Stomach (tissue), 4 donors: Measurements from ENCODE around the gene RAB31.

Experiments used
- CTCF ChIP-seq, 7 experiments: fragments of 450-650 bp in 4 of 7; fragments of 200-600 bp in 3 of 7; sonication (generic) in 3 of 7; IDR thresholded peaks; one replicate each; pipeline ENCODE4 v1.5.1; 2016 to 2019; ENCODE audit warnings: antibody characterized with exemption in 7 of 7, control low read depth in 2 of 7, mild to moderate bottlenecking in 1 of 7
- POLR2A ChIP-seq, 4 donors: fragments of 450-650 bp; IDR thresholded peaks; one replicate each; pipeline ENCODE4 v1.6.1; 2016; ENCODE audit warnings: antibody characterized with exemption in 4 of 4, control low read depth in 2 of 4, mild to moderate bottlenecking in 1 of 4, moderate library complexity in 1 of 4
- POLR2AphosphoS5 ChIP-seq, 3 donors: sonication (generic); formaldehyde crosslinking; IDR thresholded peaks; one replicate each; pipeline ENCODE4 v1.6.1; 2016; ENCODE audit warnings: antibody characterized with exemption in 3 of 3

DNA sequence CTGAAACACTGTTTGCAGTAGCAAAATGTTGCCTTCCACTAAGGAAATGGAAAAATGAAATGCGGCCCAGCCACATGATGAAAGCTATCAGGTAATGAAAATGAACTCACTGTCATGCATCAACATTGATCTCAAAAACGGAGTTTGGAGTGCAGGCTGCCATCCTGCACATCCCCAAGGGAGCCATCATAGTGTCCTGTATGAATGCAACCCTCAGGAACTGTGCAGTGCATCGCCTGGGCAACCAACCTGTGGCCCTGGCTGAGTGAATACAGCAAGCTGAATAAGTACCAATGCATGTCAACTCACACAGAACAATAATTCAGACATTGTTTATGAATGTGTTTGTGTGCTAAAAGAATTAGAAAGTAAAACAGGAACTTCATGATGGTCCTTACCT lies 154.6 kb downstream of the RAB31 start:
- TF ChIP-seq CTCF (IDR thresholded peaks at IDR 0.05), result no peak
- no peak for TF ChIP-seq POLR2A (IDR thresholded peaks at IDR 0.05)
- TF ChIP-seq POLR2AphosphoS5 (IDR thresholded peaks at IDR 0.05), result no peak
